GM12872 (cell line): Measurements from ENCODE around the gene WFS1.

ENCODE experiments used
- CTCF ChIP-seq: IDR thresholded peaks from 3 replicates; pipeline ENCODE4 v1.5.1; 2011; ENCODE audit warnings: low read depth, mild to moderate bottlenecking, low read length, moderate library complexity; ENCODE audit not compliant: insufficient read depth

WFS1 gene

GRCh38 chr4:6324461-6324998 lies 54.9 kb downstream of the WFS1 start:
- TF ChIP-seq CTCF, result no peak

GRCh38 chr4:6324999-6325787 lies 55.5 kb downstream of the WFS1 start:
- no peak for TF ChIP-seq CTCF

- no peak for TF ChIP-seq CTCF
Observed at GRCh38 chr4:6325788-6326290, 56.2 kb downstream of the WFS1 start.

DNA sequence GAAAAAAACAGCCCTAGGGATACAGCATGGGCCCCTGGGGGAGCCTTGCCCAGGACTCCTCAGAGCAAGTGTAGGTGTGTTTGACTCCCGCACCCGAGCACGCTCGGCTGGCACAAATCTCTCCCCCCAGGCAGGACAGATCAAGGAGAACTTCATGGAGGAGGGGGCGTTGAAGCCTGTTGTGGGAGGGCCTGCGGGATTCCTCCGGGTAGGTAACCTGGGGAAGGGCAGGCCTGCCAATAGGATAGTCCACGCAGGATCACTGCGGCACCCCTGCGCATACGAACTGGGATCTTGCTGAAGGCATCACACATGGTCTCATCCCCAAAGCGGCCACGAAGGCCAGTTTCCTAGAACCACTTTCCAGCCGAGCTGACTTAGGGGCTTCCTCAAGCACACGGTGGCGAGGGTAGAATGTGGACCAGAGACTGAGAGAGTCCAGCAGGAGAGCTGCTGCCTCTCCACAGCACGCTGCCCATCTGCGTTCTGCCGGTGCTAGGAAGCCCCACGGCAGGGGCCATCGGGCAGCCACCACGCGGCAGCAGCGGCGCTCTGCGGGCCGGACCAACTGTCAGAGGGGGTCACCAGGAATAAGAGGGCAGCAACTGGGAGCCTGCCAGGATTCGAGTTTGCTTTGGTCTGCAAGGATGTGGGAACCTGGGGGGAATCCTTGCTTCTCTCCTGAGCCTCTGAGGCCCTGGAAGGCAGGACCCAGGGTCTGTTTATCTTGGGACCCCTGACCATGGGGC lies 56.8 kb downstream of the WFS1 start:
- no peak for TF ChIP-seq CTCF

- peak; percentile 92 for TF ChIP-seq CTCF
Observed at GRCh38 chr4:6327220-6327917, 57.7 kb downstream of the WFS1 start.

GRCh38 chr4:6328526-6328925 lies 58.9 kb downstream of the WFS1 start:
- no peak for TF ChIP-seq CTCF
